ENCODE data around the gene CEP70.
"Not testable (repeated sequence)": the region's sequence is repeated elsewhere in the genome, so short reads cannot be mapped to it uniquely, and the experiment has no call there.

Gene CEP70, protein sequence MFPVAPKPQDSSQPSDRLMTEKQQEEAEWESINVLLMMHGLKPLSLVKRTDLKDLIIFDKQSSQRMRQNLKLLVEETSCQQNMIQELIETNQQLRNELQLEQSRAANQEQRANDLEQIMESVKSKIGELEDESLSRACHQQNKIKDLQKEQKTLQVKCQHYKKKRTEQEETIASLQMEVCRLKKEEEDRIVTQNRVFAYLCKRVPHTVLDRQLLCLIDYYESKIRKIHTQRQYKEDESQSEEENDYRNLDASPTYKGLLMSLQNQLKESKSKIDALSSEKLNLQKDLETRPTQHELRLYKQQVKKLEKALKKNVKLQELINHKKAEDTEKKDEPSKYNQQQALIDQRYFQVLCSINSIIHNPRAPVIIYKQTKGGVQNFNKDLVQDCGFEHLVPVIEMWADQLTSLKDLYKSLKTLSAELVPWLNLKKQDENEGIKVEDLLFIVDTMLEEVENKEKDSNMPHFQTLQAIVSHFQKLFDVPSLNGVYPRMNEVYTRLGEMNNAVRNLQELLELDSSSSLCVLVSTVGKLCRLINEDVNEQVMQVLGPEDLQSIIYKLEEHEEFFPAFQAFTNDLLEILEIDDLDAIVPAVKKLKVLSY

DNA sequence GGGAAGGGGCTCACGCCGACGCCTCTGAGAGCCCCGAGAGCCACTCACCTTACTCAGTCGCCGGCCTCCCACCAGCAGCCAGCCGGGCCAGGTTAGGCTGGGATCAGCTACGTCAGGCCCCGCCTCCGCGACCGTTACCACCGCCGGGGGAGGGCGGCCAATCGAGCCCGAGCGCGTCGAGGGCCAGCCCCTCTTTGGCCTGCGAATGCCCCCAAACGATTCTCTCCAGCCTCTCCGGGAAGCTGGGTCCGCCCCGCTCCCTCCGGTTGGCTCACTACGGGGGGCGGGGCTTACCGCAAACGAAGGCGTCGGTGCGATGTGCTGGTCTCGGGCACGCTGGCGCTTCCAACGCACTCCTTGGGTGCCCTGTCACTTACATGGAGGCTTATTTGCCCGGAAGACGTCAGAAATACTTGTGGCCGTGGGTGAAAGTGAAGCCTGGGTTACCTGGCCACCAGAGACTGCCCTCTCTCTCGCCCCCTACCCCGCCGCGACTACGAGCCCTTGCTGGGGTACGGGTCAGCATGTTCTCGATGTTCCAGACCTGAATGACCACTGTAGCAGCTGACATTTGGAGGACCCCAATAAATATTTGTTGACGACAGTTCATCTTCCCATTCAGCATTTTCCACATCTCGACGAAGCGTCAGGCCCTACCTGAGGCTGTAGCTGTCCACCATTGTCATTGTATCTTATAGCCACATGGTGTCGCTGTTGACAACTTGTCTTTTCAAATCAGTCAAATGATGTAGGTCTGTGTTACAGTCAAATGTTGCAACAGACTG is at the start of gene CEP70:
Gene CEP70 (minus strand): TSS at position 111 of the 785 bp plus-strand sequence. CDS start 21,333 bp downstream, outside the sequence.
- peak; percentile 83 for DNase-seq

- no peak for DNase-seq
These were observed 48.8 kb upstream of the CEP70 start for GRCh38 chr3:138642927-138643253.

- no peak for DNase-seq
These were observed 48.3 kb upstream of the CEP70 start for GRCh38 chr3:138642226-138642926.

- DNase-seq: no peak
These were observed 46.5 kb upstream of the CEP70 start for GRCh38 chr3:138640537-138640936.

- DNase-seq: no peak
These were observed 44.6 kb upstream of the CEP70 start for GRCh38 chr3:138638641-138639040.

GRCh38 chr3:138629526-138629925 is 35.5 kb upstream of the CEP70 start:
- no peak for DNase-seq

GRCh38 chr3:138625707-138626365 is 31.8 kb upstream of the CEP70 start:
- no peak for DNase-seq

- no peak for DNase-seq
These were observed 30.5 kb upstream of the CEP70 start for GRCh38 chr3:138624518-138624917.

GRCh38 chr3:138620431-138620830 is 26.4 kb upstream of the CEP70 start:
- DNase-seq: no peak

DNA sequence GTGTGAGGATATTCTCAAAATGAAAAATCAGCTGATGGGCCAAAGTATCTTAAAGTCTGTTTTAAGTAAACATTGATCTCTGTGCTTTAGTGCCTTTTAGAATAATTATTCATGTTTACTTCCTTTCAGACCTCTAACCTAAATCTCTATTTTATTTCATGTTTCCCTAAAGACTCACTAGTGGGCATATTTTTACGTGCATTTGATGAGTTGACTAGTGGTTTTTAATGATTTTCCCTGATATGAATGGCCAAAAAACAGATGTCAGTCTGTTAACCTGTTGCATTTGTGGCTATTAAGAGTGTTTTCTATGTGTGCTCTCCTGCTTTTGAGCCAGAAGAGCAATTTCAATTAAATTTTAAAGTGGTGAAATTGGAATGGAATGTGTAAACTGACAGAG is 21.4 kb upstream of the CEP70 start:
- DNase-seq: no peak

DNA sequence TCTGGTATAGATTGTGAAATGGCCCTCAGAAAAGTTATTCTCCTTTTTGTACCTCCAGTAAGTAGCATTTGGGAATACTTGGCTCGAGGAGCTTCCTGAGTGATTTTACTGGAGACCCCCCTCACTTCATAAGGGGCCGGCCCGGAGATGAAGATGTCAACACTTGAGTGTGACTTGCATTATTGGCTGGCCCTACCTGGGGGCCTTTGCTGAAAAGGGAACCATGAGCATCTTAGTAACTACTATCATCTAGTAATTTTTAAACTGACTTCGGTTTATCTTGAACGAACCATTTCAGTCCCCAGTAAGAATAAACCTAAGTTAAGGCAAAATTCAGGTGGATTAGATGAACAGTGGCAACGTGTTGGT is 15.8 kb upstream of the CEP70 start:
- DNase-seq: no peak

GRCh38 chr3:138608322-138609135 is 14.5 kb upstream of the CEP70 start, which contains the start of gene FAIM:
Gene FAIM, plus strand, starts transcription at chr3:138608771. Its CDS starts 10,956 bp downstream, at chr3:138619727.
- DNase-seq: peak; percentile 55

DNA sequence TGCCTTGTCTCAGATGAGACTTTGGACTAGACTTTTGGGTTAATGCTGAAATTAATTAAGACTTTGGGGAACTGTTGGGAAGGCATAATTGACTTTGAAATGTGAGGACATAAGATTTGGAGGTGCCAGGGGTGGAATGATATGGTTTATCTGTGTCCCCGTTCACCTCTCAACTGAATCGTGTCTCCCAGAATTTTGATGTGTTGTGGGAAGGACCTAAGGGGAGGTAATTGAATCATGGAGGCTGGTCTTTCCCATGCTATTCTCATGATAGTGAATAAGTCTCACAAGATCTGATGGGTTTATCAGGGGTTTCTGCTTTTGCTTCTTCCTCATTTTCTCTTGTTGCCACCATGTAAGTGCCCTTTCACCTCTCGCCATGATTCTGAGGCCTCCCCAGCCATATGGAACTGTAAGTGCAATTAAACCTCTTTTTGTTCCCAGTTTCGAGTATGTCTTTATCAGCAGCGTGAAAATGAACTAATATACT is 10.1 kb upstream of the CEP70 start:
- not testable (repeated sequence) for DNase-seq

GRCh38 chr3:138601661-138602060 is 7.6 kb upstream of the CEP70 start:
- DNase-seq: not testable (repeated sequence)

DNA sequence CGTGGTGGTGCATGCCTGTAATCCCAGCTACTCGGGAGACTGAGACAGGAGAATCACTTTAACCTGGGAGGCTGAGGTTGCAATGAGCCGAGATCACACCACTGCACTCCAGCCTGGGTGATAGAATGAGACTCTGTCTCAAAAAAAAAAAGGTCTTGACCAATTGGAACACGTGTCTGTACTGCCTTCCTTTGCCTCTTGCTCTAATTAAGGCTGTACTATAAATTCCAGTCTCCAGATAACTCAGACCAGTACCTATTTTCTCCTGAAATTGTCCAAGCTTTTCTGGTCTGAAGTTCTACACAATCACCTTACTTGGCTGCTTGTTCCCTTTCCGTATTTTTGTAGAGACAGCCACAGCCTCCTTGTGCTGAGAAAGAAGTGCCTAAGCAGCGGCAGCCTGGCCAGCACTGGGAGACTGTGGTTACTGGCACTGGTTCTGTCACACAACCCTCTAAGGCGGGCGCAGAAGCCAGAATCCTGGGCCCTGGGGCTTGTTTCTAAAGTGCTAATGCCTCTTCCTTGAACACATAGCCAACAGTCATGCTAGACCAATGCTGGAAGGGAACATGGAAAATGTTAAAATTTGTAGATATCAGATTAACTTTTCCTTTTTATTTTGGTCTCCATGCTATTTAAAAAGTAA is 6.2 kb upstream of the CEP70 start:
- DNase-seq: no peak

- DNase-seq: no peak
These were observed 4.5 kb upstream of the CEP70 start for GRCh38 chr3:138598534-138598933.

- not testable (repeated sequence) for DNase-seq
These were observed 3.3 kb upstream of the CEP70 start for GRCh38 chr3:138597186-138597976.

DNA sequence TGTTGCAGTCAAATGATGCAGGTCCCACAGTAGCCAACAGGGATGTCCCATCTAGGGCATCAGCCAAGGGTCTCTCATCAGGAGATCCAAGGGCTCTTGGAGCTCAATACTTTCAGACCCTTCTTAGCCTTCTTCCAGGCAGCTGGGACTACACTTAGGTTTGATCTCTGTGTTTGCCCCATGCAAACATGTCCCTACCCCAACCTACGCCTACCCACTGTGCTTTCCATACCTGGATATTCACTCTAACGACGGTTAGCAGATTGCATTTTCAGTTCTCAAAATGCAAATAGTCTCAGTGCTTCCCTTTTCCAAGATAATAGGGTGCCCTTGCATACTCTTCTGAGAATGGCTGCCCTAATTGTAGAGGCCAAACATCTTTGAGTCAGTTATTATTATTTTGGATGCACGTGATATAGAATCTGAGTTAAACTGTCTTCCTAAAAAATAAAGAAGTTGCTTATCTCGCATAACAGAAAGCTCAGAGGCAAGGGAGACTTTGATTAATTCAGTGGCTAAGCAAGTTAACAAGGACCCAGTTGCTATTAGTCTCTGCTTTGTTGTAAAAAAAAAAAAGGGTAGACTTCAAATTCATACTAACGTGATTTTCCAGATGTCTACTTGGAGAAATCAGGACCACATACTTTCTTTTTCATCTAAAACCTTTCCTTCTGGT is 1.0 kb upstream of the CEP70 start:
- no peak for DNase-seq

DNA sequence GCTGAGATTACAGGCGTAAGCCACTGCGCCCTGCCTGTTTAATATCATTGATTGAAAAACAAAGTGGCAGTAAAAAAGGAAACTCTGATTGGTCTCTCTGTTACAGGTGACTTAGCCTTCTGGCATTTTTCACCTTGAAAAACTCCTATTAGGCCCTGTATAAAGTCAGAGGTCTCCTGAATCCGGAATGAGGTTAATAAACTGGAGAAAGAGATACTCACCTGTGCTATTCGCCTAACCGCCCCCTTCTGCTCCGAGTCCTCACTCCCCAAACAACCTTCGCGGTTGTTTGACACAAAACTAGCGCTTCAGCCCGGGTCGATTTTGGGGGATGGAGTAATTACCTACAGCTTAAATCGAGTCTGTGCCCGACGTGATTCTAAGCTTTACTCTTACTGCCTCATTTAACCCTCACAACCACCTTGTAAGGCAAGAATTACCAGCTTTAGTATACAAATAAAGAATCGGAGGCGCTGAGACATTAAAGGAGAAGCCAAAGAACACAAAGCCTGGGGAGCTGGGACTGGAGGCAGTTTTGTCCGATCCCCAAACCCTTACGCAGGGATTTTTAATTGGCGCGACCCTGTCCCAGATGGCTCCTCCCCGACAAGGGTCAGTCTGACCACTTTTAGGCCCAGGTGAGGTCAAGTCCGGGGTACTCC is 441 bp downstream of the CEP70 start:
- DNase-seq: no peak

Measured in activated CD4-positive, alpha-beta T cell treated with anti-CD3 and anti-CD28 coated beads, Interleukin-2, amount 50 U/mL, for 16 hours (primary cell).